HepG2 (cell line): ENCODE measurements around the gene ZKSCAN4. TPM values are rescaled to one million over a fixed set of nuclear protein-coding genes. Genes with fewer than 3 reads are reported as not detected.

Experiments used
- DMAP1 ChIP-seq: IDR thresholded peaks from 2 replicates; pipeline ENCODE4 v1.6.1; 2016
- FOXK1 ChIP-seq: sonication (generic); formaldehyde crosslinking; IDR thresholded peaks from 2 replicates; pipeline ENCODE4 v1.4.0; 2020; ENCODE audit warnings: low read depth, missing genetic modification reagents, borderline replicate concordance
- IRX3 ChIP-seq: sonication (generic); formaldehyde crosslinking; IDR thresholded peaks from 2 replicates; pipeline ENCODE4 v1.8.1; 2023; ENCODE audit warnings: mild to moderate bottlenecking, low read depth, missing genetic modification reagents, borderline replicate concordance
- KDM1A ChIP-seq: IDR thresholded peaks from 2 replicates; pipeline ENCODE4 v1.6.1; 2016; ENCODE audit warnings: missing compliant biosample characterization
- LRRFIP1 ChIP-seq: sonication (generic); formaldehyde crosslinking; conservative IDR thresholded peaks from 2 replicates; pipeline ENCODE4 v1.4.0; 2020; ENCODE audit warnings: missing genetic modification reagents
- MYPOP ChIP-seq: sonication (generic); formaldehyde crosslinking; IDR thresholded peaks from 2 replicates; pipeline ENCODE4 v1.8.1; 2023; ENCODE audit warnings: mild to moderate bottlenecking, moderate library complexity, missing genetic modification reagents
- RBM22 ChIP-seq: fragments of 200-400 bp; formaldehyde crosslinking; optimal IDR thresholded peaks from 2 replicates; pipeline ENCODE3; 2017; ENCODE audit warnings: mild to moderate bottlenecking, low read length, moderate library complexity
- RFXANK ChIP-seq: IDR thresholded peaks from 2 replicates; pipeline ENCODE4 v1.6.1; 2016
- ZBED4 ChIP-seq: sonication (generic); formaldehyde crosslinking; IDR thresholded peaks from 2 replicates; pipeline ENCODE4 v1.4.0; 2020; ENCODE audit warnings: missing genetic modification reagents, borderline replicate concordance
- ZBTB33 ChIP-seq: sonication (generic); formaldehyde crosslinking; IDR thresholded peaks from 2 replicates; pipeline ENCODE4 v1.4.0; 2020; ENCODE audit warnings: missing genetic modification reagents
- ZMYM2 ChIP-seq: sonication (generic); formaldehyde crosslinking; IDR thresholded peaks from 2 replicates; pipeline ENCODE4 v1.8.0; 2022; ENCODE audit warnings: mild to moderate bottlenecking, missing genetic modification reagents
- ZNF501 ChIP-seq: sonication (generic); formaldehyde crosslinking; IDR thresholded peaks from 2 replicates; pipeline ENCODE4 v1.5.1; 2020; ENCODE audit warnings: mild to moderate bottlenecking, moderate library complexity, missing genetic modification reagents
- ZNF704 ChIP-seq: sonication (generic); formaldehyde crosslinking; IDR thresholded peaks from 2 replicates; pipeline ENCODE4 v1.8.1; 2023; ENCODE audit warnings: mild to moderate bottlenecking, inconsistent platforms, moderate library complexity, missing genetic modification reagents, borderline replicate concordance
- ZNF761 ChIP-seq: sonication (generic); formaldehyde crosslinking; conservative IDR thresholded peaks from 2 replicates; pipeline ENCODE4 v1.4.0; 2020; ENCODE audit warnings: mild to moderate bottlenecking, missing genetic modification reagents
- ZNF784 ChIP-seq: sonication (generic); formaldehyde crosslinking; IDR thresholded peaks from 2 replicates; pipeline ENCODE4 v1.5.1; 2020; ENCODE audit warnings: missing genetic modification reagents, mild to moderate bottlenecking, borderline replicate concordance
- ZNF788 ChIP-seq: sonication (generic); formaldehyde crosslinking; IDR thresholded peaks from 2 replicates; pipeline ENCODE4 v1.5.0; 2020; ENCODE audit warnings: mild to moderate bottlenecking, missing genetic modification reagents, borderline replicate concordance
- polyA plus RNA-seq, 8 experiments: library from polyadenylated mRNA; depleted of rRNA in 3 of 8; stranded (reverse) in 7 of 8; unstranded in 1 of 8; fragments of >200 nt; fragmentation: Illumina TruSeq in 4 of 8; extraction: Trizol in 4 of 8; gene quantifications; 2 replicates each; pipeline versions ENCODE4 v1.2.1 to v1.2.3, GENCODE V29; 2011 to 2016; ENCODE audit warnings: low read depth in 4 of 8, missing spikeins in 1 of 8, mixed read lengths in 1 of 8; ENCODE audit not compliant: insufficient read depth in 1 of 8
- total RNA-seq, 5 experiments: library from RNA; depleted of rRNA; stranded (reverse); fragments of >200 nt; fragmentation: Illumina TruSeq; extraction: Trizol; gene quantifications; 2 replicates each; pipeline ENCODE4 v1.2.3, GENCODE V29; 2016; ENCODE audit warnings: low read depth in 1 of 5

ZKSCAN4 gene
- total and polyA plus RNA-seq, 2 of the 13 experiments (the other 11 are each of a cell fraction or from before 2014, with no cell fraction given): 2.9 to 7.8 TPM

GRCh38 chr6:28281288-28282064, 29.4 kb upstream of the ZKSCAN4 start, which contains the start of gene PGBD1 (continued):
- TF ChIP-seq ZNF784 (CRISPR knock-in tag): peak; percentile 62; the same call in 1 of the 2 replicates
- 0 out of 2 replicates have a peak, but pooled peaks have one; percentile 29 for TF ChIP-seq ZNF704 (CRISPR knock-in tag)
- TF ChIP-seq KDM1A (CRISPR knock-in tag): no peak
- TF ChIP-seq IRX3 (CRISPR knock-in tag): no peak
- no peak for TF ChIP-seq RFXANK (CRISPR knock-in tag)
- no peak for TF ChIP-seq LRRFIP1
- TF ChIP-seq DMAP1 (CRISPR knock-in tag): peak; percentile 87
- TF ChIP-seq RBM22: no peak
- peak; percentile 67; the same call in 1 of the 2 replicates for TF ChIP-seq FOXK1 (CRISPR knock-in tag)
- peak; percentile 70; the same call in 1 of the 2 replicates for TF ChIP-seq ZBED4 (CRISPR knock-in tag)
- TF ChIP-seq ZMYM2 (CRISPR knock-in tag): 0 out of 2 replicates have a peak, but pooled peaks have one; percentile 48
- TF ChIP-seq ZNF761 (CRISPR knock-in tag): no peak
- peak; percentile 86; the same call in 1 of the 2 replicates for TF ChIP-seq ZNF788 (CRISPR knock-in tag)
- no peak for TF ChIP-seq ZBTB33 (CRISPR knock-in tag)
- TF ChIP-seq ZNF501 (CRISPR knock-in tag): peak; percentile 92
- peak; percentile 95 for TF ChIP-seq MYPOP (CRISPR knock-in tag)
